Kidney (tissue), 14 donors: ENCODE data around the gene AURKB. TPM values are rescaled to one million over a fixed set of nuclear protein-coding genes. Genes with fewer than 3 reads are reported as not detected.

ENCODE experiments used
- DNase-seq, 5 donors: peaks; one replicate each; pipeline ENCODE4 v3.0.0-alpha.2; 2013 to 2020
- FAIRE-seq: peaks from 2 replicates; lab custom pipeline; 2012; peaks lifted over from hg19 to GRCh38; lab: Jason Lieb, UNC
- H3K27ac ChIP-seq, 2 donors: one replicate each; pipeline ENCODE4 v1.7.0; 2013; ENCODE audit warnings: low read depth in 2 of 2, low read length in 2 of 2, inconsistent platforms in 1 of 2
- H3K27me3 ChIP-seq: one replicate; pipeline ENCODE4 v1.7.1; 2013; ENCODE audit warnings: low read length, inconsistent platforms; ENCODE audit not compliant: control insufficient read depth, insufficient read depth
- H3K36me3 ChIP-seq, 3 donors: one replicate each; pipeline versions ENCODE4 v1.7.0 to v1.7.1; 2013; ENCODE audit warnings: low read length in 3 of 3, control low read depth in 1 of 3, inconsistent platforms in 1 of 3; ENCODE audit not compliant: insufficient read depth in 3 of 3, control insufficient read depth in 2 of 3
- H3K4me1 ChIP-seq, 3 donors: one replicate each; pipeline versions ENCODE4 v1.7.0 to v1.7.1; 2013; ENCODE audit warnings: low read length in 3 of 3, inconsistent platforms in 1 of 3, low read depth in 1 of 3; ENCODE audit not compliant: control insufficient read depth in 2 of 3, insufficient read depth in 2 of 3
- H3K4me3 ChIP-seq, 3 donors: one replicate each; pipeline versions ENCODE4 v1.7.0 to v1.8.1; 2013; ENCODE audit warnings: low read length in 3 of 3, control low read depth in 1 of 3, inconsistent platforms in 1 of 3
- H3K9ac ChIP-seq, 3 donors: one replicate each; pipeline versions ENCODE4 v1.7.0 to v1.7.1; 2013; ENCODE audit warnings: low read length in 3 of 3, control low read depth in 1 of 3, inconsistent platforms in 1 of 3
- H3K9me3 ChIP-seq, 3 donors: one replicate each; pipeline versions ENCODE4 v1.7.0 to v1.7.1; 2013; ENCODE audit warnings: low read length in 3 of 3, control low read depth in 1 of 3, inconsistent platforms in 1 of 3; ENCODE audit not compliant: control insufficient read depth in 2 of 3, insufficient read depth in 1 of 3
- intact Hi-C: fragments of 100-400 bp; cut with DNase I; formaldehyde crosslinking; loops from one replicate; pipeline ENCODE4 v1.11.1; 2022
- polyA plus RNA-seq: library from polyadenylated mRNA; stranded (reverse); fragments of 350-450 nt; fragmentation: Illumina TruSeq; extraction: RNeasy Lipid Tissue Mini Kit (QIAGEN cat#74804); gene quantifications from one replicate; pipeline ENCODE4 v1.2.3, GENCODE V29; 2014; ENCODE audit warnings: low read depth, low replicate concordance; ENCODE audit not compliant: insufficient read depth
- total RNA-seq: library from RNA; stranded (reverse); fragmentation: NEBNext Ultra II Directional; extraction: Animal tissue kit (Norgen Biotek cat#: 25700); gene quantifications from one replicate; pipeline ENCODE4 v1.2.1, GENCODE V29; 2021
- TF ChIP-seq, protein P1 (sequence below): IDR thresholded peaks from 3 replicates; pipeline ENCODE4 v1.5.1; 2012; ENCODE audit warnings: mild to moderate bottlenecking, moderate library complexity, borderline replicate concordance; ENCODE audit not compliant: insufficient read depth; ENCODE audit errors: extremely low read depth
- donor health status: control.
- donor health status: control.
- donor health status: control.
- donor health status: control.
- donor health status: control.
- donor health status: DM: yes; HTN: yes; CAD: no.
- donor health status: Normal renal cell carcinoma (clear cell type).

Gene AURKB
- total and polyA plus RNA-seq, 2 donors from 2014 or later: 0.43 to 2.8 TPM

DNA sequence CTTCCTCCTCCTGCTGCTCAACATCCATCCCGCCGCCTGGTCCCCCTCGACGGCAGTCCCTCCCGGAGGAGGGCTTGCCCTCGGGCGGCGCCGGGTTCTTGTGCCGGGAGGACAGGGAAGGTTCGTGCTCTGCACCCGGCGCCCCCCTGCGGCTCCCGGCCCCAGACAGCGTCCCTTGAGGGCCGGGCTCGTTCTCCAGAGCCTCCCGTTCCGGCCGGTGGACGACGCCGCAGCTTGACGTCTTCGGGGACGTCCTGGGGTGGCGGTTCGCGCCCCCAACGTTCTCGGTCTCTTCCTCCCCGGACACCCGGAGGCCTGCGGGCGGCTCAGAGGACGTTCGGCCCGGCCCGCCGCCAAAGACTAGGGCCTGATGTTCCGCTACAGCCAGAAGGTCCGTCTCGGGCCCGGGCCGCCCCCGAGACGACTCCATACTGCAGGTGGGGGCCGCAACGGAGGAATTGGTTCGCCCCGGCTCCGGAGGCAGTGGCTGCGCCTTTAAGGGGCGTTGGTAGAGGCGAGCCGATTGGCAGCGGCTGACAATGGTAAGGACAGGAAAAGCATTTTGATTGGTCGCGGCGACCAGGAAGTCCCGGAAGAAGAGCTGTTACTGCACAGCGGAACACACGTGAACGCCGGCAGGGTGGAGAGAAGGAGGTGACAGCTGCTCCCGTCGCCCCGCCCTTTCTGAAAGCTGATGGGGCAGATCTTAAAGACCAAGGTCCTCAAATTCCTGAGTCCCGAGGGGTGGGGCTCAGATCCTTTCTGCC, 20.5 kb downstream of the AURKB start, which contains the start of gene BORCS6:
Gene BORCS6, minus strand, starts transcription at position 470 of the 767 bp plus-strand sequence. Its CDS starts 40 bp downstream, at position 430.
- no peaks in the 10 kb centered on the region for H3K9me3 ChIP-seq
- no peaks in the 10 kb centered on the region for H3K36me3 ChIP-seq
- DNase-seq: peak; percentile 97 to 99 (median 98)
- H3K9ac ChIP-seq: peak within 1 kb of the TSS; percentile 23 to 88 (median 64)
- TF ChIP-seq, protein P1, sequence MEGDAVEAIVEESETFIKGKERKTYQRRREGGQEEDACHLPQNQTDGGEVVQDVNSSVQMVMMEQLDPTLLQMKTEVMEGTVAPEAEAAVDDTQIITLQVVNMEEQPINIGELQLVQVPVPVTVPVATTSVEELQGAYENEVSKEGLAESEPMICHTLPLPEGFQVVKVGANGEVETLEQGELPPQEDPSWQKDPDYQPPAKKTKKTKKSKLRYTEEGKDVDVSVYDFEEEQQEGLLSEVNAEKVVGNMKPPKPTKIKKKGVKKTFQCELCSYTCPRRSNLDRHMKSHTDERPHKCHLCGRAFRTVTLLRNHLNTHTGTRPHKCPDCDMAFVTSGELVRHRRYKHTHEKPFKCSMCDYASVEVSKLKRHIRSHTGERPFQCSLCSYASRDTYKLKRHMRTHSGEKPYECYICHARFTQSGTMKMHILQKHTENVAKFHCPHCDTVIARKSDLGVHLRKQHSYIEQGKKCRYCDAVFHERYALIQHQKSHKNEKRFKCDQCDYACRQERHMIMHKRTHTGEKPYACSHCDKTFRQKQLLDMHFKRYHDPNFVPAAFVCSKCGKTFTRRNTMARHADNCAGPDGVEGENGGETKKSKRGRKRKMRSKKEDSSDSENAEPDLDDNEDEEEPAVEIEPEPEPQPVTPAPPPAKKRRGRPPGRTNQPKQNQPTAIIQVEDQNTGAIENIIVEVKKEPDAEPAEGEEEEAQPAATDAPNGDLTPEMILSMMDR: no peak
- no peaks in the 10 kb centered on the region for H3K27me3 ChIP-seq
- peak within 1 kb of the TSS; percentile 49 to 90 (median 63) for H3K4me3 ChIP-seq
- intact Hi-C loops: loop anchor here (10.0 kb wide), 1 partner anchor 65 kb away; the partner anchor contains the start of gene HES7
- H3K4me1 ChIP-seq: peaks cover 8 to 36% (median 20%) of the 10 kb centered on the region in 3 donors
- peak; percentile 80 for FAIRE-seq
- H3K27ac ChIP-seq: peak within 1 kb of the TSS; percentile 95 to 96

DNA sequence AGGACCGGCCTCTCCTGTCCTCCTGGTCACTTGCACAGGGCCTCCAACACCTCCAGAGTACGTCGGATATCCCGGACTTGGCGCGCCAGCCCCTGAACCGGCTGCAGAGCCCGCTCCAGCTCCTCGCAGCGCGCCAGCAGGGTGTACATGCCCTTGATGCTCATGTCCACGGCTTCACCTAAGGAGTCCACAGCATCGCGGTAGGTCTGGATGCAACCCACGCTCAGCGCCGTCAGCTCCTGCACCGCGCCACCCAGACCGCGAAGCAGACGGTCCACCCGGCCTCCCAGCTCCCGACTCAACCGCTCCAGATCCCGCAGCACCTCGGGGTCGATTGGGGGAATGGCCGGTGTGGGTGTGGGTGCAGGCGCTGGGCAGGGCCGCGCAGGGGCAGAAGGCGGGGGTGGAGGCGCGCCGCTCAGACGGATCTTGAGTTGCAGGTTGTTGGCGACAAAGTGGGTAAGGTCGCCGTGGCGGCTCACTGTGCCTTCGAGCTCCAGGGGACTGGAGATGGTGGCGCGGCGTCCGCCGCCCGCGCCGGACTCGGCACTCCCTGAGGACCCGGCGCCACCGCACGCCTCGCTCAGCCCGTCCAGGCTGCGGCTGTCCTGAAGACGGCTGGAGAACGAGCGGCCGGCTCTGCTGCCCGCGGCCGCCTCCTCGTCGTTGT, 21.2 kb downstream of the AURKB start:
- Histone ChIP-seq H3K9me3 (no peaks in the 10 kb centered on the region), H3K27me3 (no peaks in the 10 kb centered on the region), H3K36me3 (no peaks in the 10 kb centered on the region), H3K4me3 (peak overlapping the region; percentile 49 to 90 (median 63)), H3K27ac (peak overlapping the region; percentile 95 to 96), H3K9ac (peak overlapping the region; percentile 23 to 88 (median 64)), H3K4me1 (peaks cover 8 to 36% (median 20%) of the 10 kb centered on the region in 3 donors)
- intact Hi-C loops: loop anchor here (10.0 kb wide), 1 partner anchor 64 kb away; the partner anchor contains the start of gene HES7
- DNase-seq (peak in 3 of 5 donors; percentile 31 to 85 (median 75)), FAIRE-seq (no peak)
- TF ChIP-seq, protein P1: no peak

DNA sequence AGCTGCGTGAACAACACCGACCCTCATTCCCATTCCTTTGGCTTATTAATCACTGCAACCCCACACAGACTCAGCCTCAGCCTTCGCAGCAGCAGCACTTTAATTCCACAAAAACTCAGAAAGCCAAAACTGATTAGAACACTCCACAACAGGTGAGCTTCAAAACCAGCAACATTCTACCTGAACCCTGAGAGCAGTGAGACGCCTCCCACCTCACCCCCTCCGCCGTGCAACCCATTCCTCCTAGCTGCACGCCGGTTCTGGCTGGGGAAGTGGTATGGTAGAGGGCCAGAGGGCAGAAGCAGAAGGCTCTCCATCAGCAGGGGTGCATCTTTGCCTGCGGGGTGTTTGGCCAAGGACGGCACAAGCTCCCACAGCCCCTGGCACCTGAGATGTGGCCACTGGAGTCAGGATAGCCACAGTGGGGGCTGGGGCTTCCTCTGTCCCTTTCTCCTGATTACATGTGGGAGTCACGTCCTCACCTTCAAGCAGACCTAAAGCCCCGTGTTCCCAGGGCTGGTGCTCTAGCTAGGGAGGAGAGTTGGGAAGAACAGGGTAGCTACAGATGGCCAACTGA, 22.0 kb downstream of the AURKB start:
- peak overlapping the region in 2 of 3 donors; percentile 63 to 90 for H3K4me3 ChIP-seq
- H3K36me3 ChIP-seq: no peaks in the 10 kb centered on the region
- intact Hi-C loops: loop anchor here (10.0 kb wide), 1 partner anchor 64 kb away; the partner anchor contains the start of gene HES7
- H3K9me3 ChIP-seq: no peaks in the 10 kb centered on the region
- FAIRE-seq (no peak), DNase-seq (peak in 1 of 5 donors; percentile 75)
- TF ChIP-seq, protein P1: no peak
- H3K9ac ChIP-seq: peak overlapping the region in 1 of 3 donors; percentile 36
- peaks cover 8 to 36% (median 20%) of the 10 kb centered on the region in 3 donors for H3K4me1 ChIP-seq
- H3K27ac ChIP-seq: peak overlapping the region; percentile 89 to 99
- H3K27me3 ChIP-seq: no peaks in the 10 kb centered on the region
